Testis (tissue), 2 donors: Measurements from ENCODE around the gene PSMG1.

Experiments
- CTCF ChIP-seq, 3 experiments: fragments of 450-650 bp in 2 of 3; fragments of 200-600 bp in 1 of 3; sonication (generic) in 1 of 3; IDR thresholded peaks; one replicate each; pipeline ENCODE4 v1.5.1; 2016 to 2019; ENCODE audit warnings: antibody characterized with exemption in 3 of 3, mild to moderate bottlenecking in 2 of 3, moderate library complexity in 1 of 3
- POLR2A ChIP-seq: fragments of 450-650 bp; IDR thresholded peaks from one replicate; pipeline ENCODE4 v1.6.1; 2017; ENCODE audit warnings: antibody characterized with exemption, mild to moderate bottlenecking, moderate library complexity

- no peak for TF ChIP-seq CTCF (IDR thresholded peaks at IDR 0.05)
- TF ChIP-seq POLR2A: no peak
Measured at GRCh38 chr21:39184050-39184980, 1.1 kb upstream of the PSMG1 start.
